ENCODE results near the gene GCG.

The GCG gene

GRCh38 chr2:162152147-162152546 is at the start of gene GCG:
Gene GCG (minus strand): TSS chr2:162152247. CDS start chr2:162149178, 3,069 bp downstream.
- in situ Hi-C loops (cut with HindIII; ENCODE audit: low sequenced_read_pairs): no loop called here

GRCh38 chr2:162200636-162201035 is 48.6 kb upstream of the GCG start:
- in situ Hi-C loops (cut with HindIII; ENCODE audit: low sequenced_read_pairs): no loop called here

- in situ Hi-C loops (cut with HindIII; ENCODE audit: low sequenced_read_pairs): no loop called here
Measured at GRCh38 chr2:162199913-162200312, 47.9 kb upstream of the GCG start.

- in situ Hi-C loops (cut with HindIII; ENCODE audit: low sequenced_read_pairs): no loop called here
Measured at GRCh38 chr2:162198239-162198638, 46.2 kb upstream of the GCG start.

GRCh38 chr2:162197069-162197825 is 45.2 kb upstream of the GCG start:
- in situ Hi-C loops (cut with HindIII; ENCODE audit: low sequenced_read_pairs): no loop called here

GRCh38 chr2:162196638-162197037 is 44.6 kb upstream of the GCG start:
- in situ Hi-C loops (cut with HindIII; ENCODE audit: low sequenced_read_pairs): no loop called here

- in situ Hi-C loops (cut with HindIII; ENCODE audit: low sequenced_read_pairs): loop anchor here (5.0 kb wide), 1 partner anchor 34 kb away; no protein-coding TSS in a partner anchor
Measured at GRCh38 chr2:162188451-162188850, 36.4 kb upstream of the GCG start.

- in situ Hi-C loops (cut with HindIII; ENCODE audit: low sequenced_read_pairs): loop anchor here (5.0 kb wide), 1 partner anchor 37 kb away; no protein-coding TSS in a partner anchor
Measured at GRCh38 chr2:162185541-162186232, 33.6 kb upstream of the GCG start.

GRCh38 chr2:162184821-162185450 is 32.9 kb upstream of the GCG start:
- in situ Hi-C loops (cut with HindIII; ENCODE audit: low sequenced_read_pairs): loop anchor here (5.0 kb wide), 1 partner anchor 37 kb away; no protein-coding TSS in a partner anchor

GRCh38 chr2:162184359-162184758 is 32.3 kb upstream of the GCG start:
- in situ Hi-C loops (cut with HindIII; ENCODE audit: low sequenced_read_pairs): no loop called here

- in situ Hi-C loops (cut with HindIII; ENCODE audit: low sequenced_read_pairs): no loop called here
Measured at GRCh38 chr2:162182395-162182794, 30.3 kb upstream of the GCG start.

- in situ Hi-C loops (cut with HindIII; ENCODE audit: low sequenced_read_pairs): no loop called here
Measured at GRCh38 chr2:162177301-162177700, 25.3 kb upstream of the GCG start.

GRCh38 chr2:162175714-162176113 is 23.7 kb upstream of the GCG start:
- in situ Hi-C loops (cut with HindIII; ENCODE audit: low sequenced_read_pairs): no loop called here

GRCh38 chr2:162174746-162175145 is 22.7 kb upstream of the GCG start:
- in situ Hi-C loops (cut with HindIII; ENCODE audit: low sequenced_read_pairs): no loop called here

GRCh38 chr2:162172802-162173370 is 20.8 kb upstream of the GCG start:
- in situ Hi-C loops (cut with HindIII; ENCODE audit: low sequenced_read_pairs): no loop called here

- in situ Hi-C loops (cut with HindIII; ENCODE audit: low sequenced_read_pairs): no loop called here
Measured at GRCh38 chr2:162166745-162167144, 14.7 kb upstream of the GCG start.

GRCh38 chr2:162166174-162166573 is 14.1 kb upstream of the GCG start:
- in situ Hi-C loops (cut with HindIII; ENCODE audit: low sequenced_read_pairs): no loop called here

- in situ Hi-C loops (cut with HindIII; ENCODE audit: low sequenced_read_pairs): no loop called here
Measured at GRCh38 chr2:162164802-162165201, 12.8 kb upstream of the GCG start.

- in situ Hi-C loops (cut with HindIII; ENCODE audit: low sequenced_read_pairs): loop anchor here (5.0 kb wide), 2 partner anchors 52 to 63 kb away; no protein-coding TSS in a partner anchor
Measured at GRCh38 chr2:162159446-162159845, 7.4 kb upstream of the GCG start.

- in situ Hi-C loops (cut with HindIII; ENCODE audit: low sequenced_read_pairs): loop anchor here (5.0 kb wide), 2 partner anchors 49 to 66 kb away; no protein-coding TSS in a partner anchor
Measured at GRCh38 chr2:162156149-162156548, 4.1 kb upstream of the GCG start.

GRCh38 chr2:162155093-162155492 is 3.0 kb upstream of the GCG start:
- in situ Hi-C loops (cut with HindIII; ENCODE audit: low sequenced_read_pairs): loop anchor here (5.0 kb wide), 2 partner anchors 48 to 67 kb away; no protein-coding TSS in a partner anchor
